GM23338 (cell line): Measurements from ENCODE around the gene RBM23. TPM values are rescaled to one million over a fixed set of nuclear protein-coding genes. Genes with fewer than 3 reads are reported as not detected.

Experiments
- ATAC-seq: fragments of 200-7000 bp; cut with Tn5 transposase; 3 replicates; pipeline ENCODE4 v1.9.1; 2020
- DNase-seq: peaks from one replicate; pipeline ENCODE4 v3.0.0-alpha.2; 2015; ENCODE audit warnings: low spot score
- H2AFZ ChIP-seq: fragments of 200-600 bp; sonication (generic); 2 replicates; pipeline ENCODE4 v1.8.0; 2016; ENCODE audit warnings: antibody characterized with exemption, mild to moderate bottlenecking, moderate library complexity
- H3F3A ChIP-seq: fragments of 200-600 bp; sonication (generic); replicated peaks from 2 replicates; pipeline ENCODE4 v1.8.0; 2017; ENCODE audit warnings: antibody characterized with exemption, mixed run types, low read depth
- H3K27ac ChIP-seq: fragments of 200-600 bp; sonication (generic); 2 replicates; pipeline ENCODE4 v1.6.1; 2016; ENCODE audit warnings: low read depth
- H3K27me3 ChIP-seq: fragments of 200-600 bp; sonication (generic); 2 replicates; pipeline ENCODE4 v1.8.0; 2016; ENCODE audit warnings: mild to moderate bottlenecking, mixed run types, moderate library complexity; ENCODE audit not compliant: insufficient read depth
- H3K36me3 ChIP-seq: fragments of 200-600 bp; sonication (generic); 2 replicates; pipeline ENCODE4 v1.8.0; 2016; ENCODE audit warnings: mild to moderate bottlenecking; ENCODE audit not compliant: insufficient read depth
- H3K4me1 ChIP-seq: fragments of 200-600 bp; sonication (generic); 2 replicates; pipeline ENCODE4 v1.8.0; 2016; ENCODE audit warnings: mild to moderate bottlenecking, moderate library complexity; ENCODE audit not compliant: insufficient read depth
- H3K4me2 ChIP-seq: fragments of 200-600 bp; sonication (generic); 2 replicates; pipeline ENCODE4 v1.7.1; 2017; ENCODE audit warnings: mixed run types
- H3K4me3 ChIP-seq: fragments of 200-600 bp; sonication (generic); 2 replicates; pipeline ENCODE4 v1.6.1; 2016; ENCODE audit warnings: mixed run types
- H3K79me2 ChIP-seq: fragments of 200-600 bp; sonication (generic); replicated peaks from 2 replicates; pipeline ENCODE4 v1.8.0; 2017; ENCODE audit warnings: mild to moderate bottlenecking; ENCODE audit not compliant: insufficient read depth
- H3K9me2 ChIP-seq: fragments of 200-600 bp; sonication (generic); 2 replicates; pipeline ENCODE4 v1.8.0; 2017; ENCODE audit not compliant: insufficient read depth
- H4K20me1 ChIP-seq: fragments of 200-600 bp; sonication (generic); replicated peaks from 2 replicates; pipeline ENCODE4 v1.8.0; 2017; ENCODE audit warnings: mild to moderate bottlenecking; ENCODE audit not compliant: insufficient read depth
- H3K27ac Mint-ChIP-seq: 2 replicates; pipeline ENCODE4 v1.8.0; 2020; ENCODE audit warnings: inconsistent platforms, mild to moderate bottlenecking, moderate library complexity, mixed read lengths
- H3K27me3 Mint-ChIP-seq: 3 replicates; pipeline ENCODE4 v1.8.0; 2022; ENCODE audit warnings: low read depth, mild to moderate bottlenecking, moderate library complexity, mixed read lengths, inconsistent platforms; ENCODE audit not compliant: insufficient read depth, poor library complexity
- H3K36me3 Mint-ChIP-seq: 3 replicates; pipeline ENCODE4 v1.8.0; 2021; ENCODE audit warnings: low read depth, mild to moderate bottlenecking, inconsistent platforms, moderate library complexity, mixed read lengths
- H3K4me1 Mint-ChIP-seq: 3 replicates; pipeline ENCODE4 v1.8.0; 2020; ENCODE audit warnings: mild to moderate bottlenecking, inconsistent platforms, mixed read lengths
- H3K4me3 Mint-ChIP-seq: 3 replicates; pipeline ENCODE4 v1.8.0; 2021; ENCODE audit warnings: moderate library complexity, mild to moderate bottlenecking, inconsistent platforms, mixed read lengths
- H3K9me3 Mint-ChIP-seq: 3 replicates; pipeline ENCODE4 v1.8.0; 2020; ENCODE audit warnings: moderate library complexity, mild to moderate bottlenecking, inconsistent platforms, mixed read lengths
- CREB1 ChIP-seq: fragments of 250-450 bp; sonication (Bioruptor Pico); IDR thresholded peaks from 2 replicates; pipeline ENCODE4 v1.5.0; 2020; ENCODE audit warnings: low read depth, mild to moderate bottlenecking, moderate library complexity
- CTCF ChIP-seq, 2 experiments: fragments of 200-600 bp in 1 of 2; sonication (generic) in 1 of 2; conservative IDR thresholded peaks; 2 replicates each; pipeline versions ENCODE4 v1.5.1 to v1.6.1; 2016 to 2017; ENCODE audit warnings: antibody characterized with exemption in 2 of 2, low read depth in 2 of 2, mild to moderate bottlenecking in 2 of 2, moderate library complexity in 1 of 2
- ETS1 ChIP-seq: IDR thresholded peaks from 2 replicates; pipeline ENCODE4 v1.6.1; 2016; ENCODE audit warnings: antibody characterized with exemption
- EZH2 ChIP-seq: fragments of 200-600 bp; sonication (generic); IDR thresholded peaks from one replicate; pipeline ENCODE4 v1.8.0; 2017; ENCODE audit warnings: antibody characterized with exemption, mild to moderate bottlenecking, low read depth; ENCODE audit not compliant: unreplicated experiment
- EZH2phosphoT487 ChIP-seq: fragments of 200-600 bp; sonication (generic); IDR thresholded peaks from one replicate; pipeline ENCODE4 v1.8.1; 2018; ENCODE audit warnings: antibody characterized with exemption; ENCODE audit not compliant: unreplicated experiment
- JUNB ChIP-seq: IDR thresholded peaks from one replicate; pipeline ENCODE4 v1.6.1; 2016; ENCODE audit warnings: antibody characterized with exemption; ENCODE audit not compliant: unreplicated experiment
- NANOG ChIP-seq: IDR thresholded peaks from 2 replicates; pipeline ENCODE4 v1.6.1; 2016; ENCODE audit warnings: antibody characterized with exemption, borderline replicate concordance
- POLR2AphosphoS5 ChIP-seq: IDR thresholded peaks from 2 replicates; pipeline ENCODE4 v1.6.1; 2016; ENCODE audit warnings: antibody characterized with exemption, low read depth
- REST ChIP-seq: IDR thresholded peaks from one replicate; pipeline ENCODE4 v1.6.1; 2018; ENCODE audit warnings: antibody characterized with exemption; ENCODE audit not compliant: unreplicated experiment
- STAT1 ChIP-seq: IDR thresholded peaks from one replicate; pipeline ENCODE4 v1.6.1; 2016; ENCODE audit warnings: antibody characterized with exemption; ENCODE audit not compliant: unreplicated experiment
- ZNF114 ChIP-seq: fragments of 250-450 bp; sonication (Bioruptor Pico); IDR thresholded peaks from 2 replicates; pipeline ENCODE4 v1.5.0; 2020; ENCODE audit warnings: mild to moderate bottlenecking, moderate library complexity
- ZNF331 ChIP-seq: fragments of 250-450 bp; sonication (Bioruptor Pico); IDR thresholded peaks from 2 replicates; pipeline ENCODE4 v1.5.0; 2020; ENCODE audit warnings: low read depth, mild to moderate bottlenecking, moderate library complexity
- ZNF462 ChIP-seq: fragments of 250-450 bp; sonication (Bioruptor Pico); IDR thresholded peaks from 2 replicates; pipeline ENCODE4 v1.5.0; 2020; ENCODE audit warnings: mild to moderate bottlenecking, moderate library complexity
- polyA plus RNA-seq: library from polyadenylated mRNA; unstranded; fragments of >200 nt; fragmentation: Nextera tagmentation; extraction: Ambion mirVana; gene quantifications from 2 replicates; pipeline ENCODE4 v1.2.1, GENCODE V29; 2016
- total RNA-seq: library from RNA; depleted of rRNA; stranded (reverse); fragments of >200 nt; shearing (Covaris generic); gene quantifications from 2 replicates; pipeline ENCODE4 v1.2.3, GENCODE V29; 2014

RBM23 gene
- total and polyA plus RNA-seq, 2 experiments from 2014 or later, result 14.4 to 52.8 TPM

GRCh38 chr14:22915886-22916521 is 2.9 kb downstream of the RBM23 start:
- no peaks in the 10 kb centered on the region for H3K27me3 ChIP-seq
- Mint-ChIP-seq H3K27me3 (peaks cover 12% of the 10 kb centered on the region), H3K36me3 (peaks cover 30% of the 10 kb centered on the region), H3K4me3 (no peak overlapping the region), H3K9me3 (no peaks in the 10 kb centered on the region; the same call in 2 of the 3 replicates), H3K4me1 (peaks cover 11% of the 10 kb centered on the region; the same call in 2 of the 3 replicates), H3K27ac (no peak overlapping the region)
- H3K4me2 ChIP-seq, result no peak overlapping the region
- H2AFZ ChIP-seq, result no peak overlapping the region
- peaks cover 63% of the 10 kb centered on the region for H3K79me2 ChIP-seq
- TF ChIP-seq ZNF331 (CRISPR knock-in tag) (no peak), STAT1 (no peak), NANOG (no peak), POLR2AphosphoS5 (no peak), ZNF114 (CRISPR knock-in tag) (no peak), ETS1 (no peak), JUNB (no peak), CREB1 (CRISPR knock-in tag) (no peak), ZNF462 (CRISPR knock-in tag) (no peak), EZH2 (no peak), REST (no peak), CTCF (conservative IDR thresholded peaks at IDR 0.05; ENCODE audit: low read depth in 2 of 2) (no peak), EZH2phosphoT487 (no peak)
- peaks cover 21% of the 10 kb centered on the region for H3K36me3 ChIP-seq
- no peaks in the 10 kb centered on the region for H3K9me2 ChIP-seq
- no peak overlapping the region for H3K27ac ChIP-seq
- H4K20me1 ChIP-seq, result no peaks in the 10 kb centered on the region; the same call in 1 of the 2 replicates
- H3K4me1 ChIP-seq, result peaks cover 9% of the 10 kb centered on the region
- no peak overlapping the region for H3K4me3 ChIP-seq
- peaks cover 18% of the 10 kb centered on the region for H3F3A ChIP-seq
- ATAC-seq, result no peak
- no peak for DNase-seq
